ENCODE data around the gene ADGRG6. TPM values are rescaled to one million over a fixed set of nuclear protein-coding genes. Genes with fewer than 3 reads are reported as not detected.

Gene ADGRG6
- total RNA-seq, 1 experiment from 2014 or later, result 0.68 TPM

DNA sequence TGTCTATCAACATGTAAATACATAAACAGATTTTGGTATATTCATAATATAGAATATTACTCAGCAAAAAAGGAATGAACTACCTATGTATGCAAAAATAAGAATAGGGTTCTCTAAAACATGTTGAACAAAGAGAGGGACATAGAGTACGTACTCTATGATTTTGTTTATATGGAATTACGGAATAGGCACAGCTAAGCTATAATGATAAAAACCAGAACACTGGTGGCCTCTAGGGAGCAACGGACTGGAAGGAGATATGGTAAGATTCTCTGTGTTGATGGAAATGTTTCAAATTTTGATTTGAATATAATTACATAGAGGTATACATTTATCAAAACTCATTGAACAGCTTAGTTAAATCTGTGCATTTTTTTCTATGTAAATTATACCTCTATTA is 19.6 kb downstream of the ADGRG6 start:
- no peak for DNase-seq (ENCODE audit: low spot score)

DNA sequence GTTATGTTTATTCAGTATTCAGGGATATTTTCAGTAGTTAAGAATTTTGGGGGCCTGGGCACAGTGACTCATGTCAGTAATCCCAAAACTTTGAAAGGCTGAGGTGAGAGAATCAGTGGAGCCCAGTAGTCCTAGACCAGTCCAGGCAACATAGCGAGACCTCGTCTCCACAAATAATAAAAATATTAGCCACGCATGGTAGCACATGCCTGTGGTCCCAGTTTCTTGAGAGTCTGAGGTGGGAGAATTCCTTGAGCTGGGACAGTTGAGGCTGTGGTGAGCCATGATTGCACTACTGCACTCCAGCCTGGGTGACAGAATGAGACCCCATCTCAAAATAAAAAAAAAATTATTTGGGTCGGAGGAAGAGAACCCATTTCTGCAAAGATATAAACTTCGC is 20.3 kb downstream of the ADGRG6 start:
- DNase-seq (ENCODE audit: low spot score), result no peak

DNA sequence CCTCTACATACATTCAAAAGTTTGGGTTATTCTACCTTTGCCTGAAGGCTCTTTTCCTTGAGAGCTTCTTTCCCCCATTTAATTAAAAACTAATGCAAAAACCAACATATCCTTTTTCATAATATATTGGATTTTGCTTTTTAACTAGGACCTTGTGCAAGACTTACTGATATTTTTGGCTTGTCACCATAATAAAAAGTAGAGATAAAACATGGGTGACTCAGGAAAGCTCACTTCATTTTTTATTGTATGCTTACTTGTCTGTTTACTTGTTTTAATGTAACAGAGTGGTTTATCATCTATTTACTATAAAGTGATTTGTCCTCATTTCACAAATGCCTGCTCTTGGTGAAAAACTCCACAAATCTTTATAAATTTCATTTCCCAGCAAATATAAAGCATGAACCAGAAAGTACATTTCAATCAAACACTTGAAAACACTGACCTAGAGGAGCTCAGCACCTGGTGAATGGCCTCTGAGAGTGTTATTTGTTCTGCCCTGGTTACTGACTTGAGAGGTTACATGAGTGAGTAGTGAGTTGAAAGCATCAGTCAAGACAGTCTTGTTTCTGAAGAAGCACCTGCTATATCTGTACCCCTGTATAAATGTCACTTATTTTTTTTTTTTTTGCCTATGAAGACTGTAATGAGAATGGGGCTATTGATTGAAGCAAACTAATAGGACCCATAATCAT is 20.8 kb downstream of the ADGRG6 start:
- no peak for DNase-seq (ENCODE audit: low spot score)

DNA sequence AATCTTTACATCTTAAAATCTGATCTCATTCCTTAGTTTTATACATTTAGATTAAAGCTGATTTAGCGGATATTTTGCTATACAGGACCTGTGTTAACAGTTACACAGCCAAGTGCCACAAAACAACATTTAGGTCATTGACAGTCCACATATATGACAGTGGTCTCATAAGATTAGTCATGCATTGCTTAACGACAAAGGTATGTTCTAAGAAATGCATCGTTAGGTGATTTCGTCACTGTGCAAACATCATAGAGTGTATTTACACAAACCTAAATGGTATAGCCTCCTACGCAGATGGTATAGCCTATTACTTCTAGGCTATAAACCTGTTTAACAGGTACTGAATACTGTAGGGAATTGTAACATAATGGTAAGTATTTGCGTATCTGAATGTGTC is 21.6 kb downstream of the ADGRG6 start:
- DNase-seq (ENCODE audit: low spot score), result no peak

DNA sequence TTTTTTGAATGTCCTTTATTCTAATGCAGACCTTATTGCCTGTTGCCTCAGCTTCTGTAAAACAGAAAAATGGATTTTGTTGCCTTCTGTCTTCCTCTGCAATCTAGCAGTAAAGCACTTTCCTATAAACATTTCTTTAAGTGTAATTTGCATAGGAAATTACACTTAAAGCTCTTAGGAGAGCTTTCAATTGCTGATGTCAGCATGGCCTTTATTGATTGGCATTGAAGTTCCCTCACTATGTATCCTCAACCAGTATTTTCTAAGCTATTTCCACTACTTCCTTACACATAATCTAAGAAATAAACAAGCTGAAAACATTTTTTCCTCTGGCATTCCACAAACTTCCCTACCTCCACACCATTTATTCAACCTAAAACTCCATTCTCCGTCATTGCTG is 22.3 kb downstream of the ADGRG6 start:
- no peak for DNase-seq (ENCODE audit: low spot score)

DNA sequence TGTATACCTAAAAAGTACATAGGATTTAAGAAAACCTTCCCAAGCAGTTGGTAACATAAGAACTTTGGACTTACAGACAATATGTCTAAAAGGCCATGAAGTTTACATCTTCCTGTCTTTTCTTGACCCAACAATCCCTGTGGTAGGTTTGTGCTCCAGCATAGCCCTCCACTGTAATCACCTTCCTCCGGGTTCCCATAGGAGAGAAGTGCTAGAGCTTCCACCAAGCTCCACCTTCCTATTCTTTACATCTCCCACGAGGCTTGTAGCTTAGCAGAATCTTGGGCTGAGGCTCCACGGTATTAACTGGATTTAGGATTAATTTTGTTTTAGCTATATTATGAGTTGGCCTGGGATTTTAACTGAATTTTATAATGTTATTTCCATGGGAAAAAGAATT is 23.3 kb downstream of the ADGRG6 start:
- no peak for DNase-seq (ENCODE audit: low spot score)

DNA sequence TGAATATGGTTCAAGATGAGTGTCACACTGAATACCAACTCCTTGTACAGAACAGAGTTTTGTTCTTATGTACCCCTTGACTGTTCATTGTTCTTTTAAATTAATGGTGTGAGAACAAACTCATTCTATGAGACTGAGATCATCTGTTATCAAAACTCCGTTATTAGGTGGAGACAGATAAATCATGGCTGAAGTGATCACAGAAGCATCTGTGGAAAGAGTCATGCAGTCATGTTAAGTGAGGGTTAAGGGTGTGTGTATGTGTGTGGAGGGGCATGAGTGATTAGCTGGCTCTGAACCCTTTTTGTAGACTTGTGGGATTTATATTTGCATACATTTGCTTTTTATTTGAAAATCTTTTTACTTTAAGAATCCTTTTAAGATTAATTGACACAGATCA is 24.7 kb downstream of the ADGRG6 start:
- DNase-seq (ENCODE audit: low spot score), result no peak

DNA sequence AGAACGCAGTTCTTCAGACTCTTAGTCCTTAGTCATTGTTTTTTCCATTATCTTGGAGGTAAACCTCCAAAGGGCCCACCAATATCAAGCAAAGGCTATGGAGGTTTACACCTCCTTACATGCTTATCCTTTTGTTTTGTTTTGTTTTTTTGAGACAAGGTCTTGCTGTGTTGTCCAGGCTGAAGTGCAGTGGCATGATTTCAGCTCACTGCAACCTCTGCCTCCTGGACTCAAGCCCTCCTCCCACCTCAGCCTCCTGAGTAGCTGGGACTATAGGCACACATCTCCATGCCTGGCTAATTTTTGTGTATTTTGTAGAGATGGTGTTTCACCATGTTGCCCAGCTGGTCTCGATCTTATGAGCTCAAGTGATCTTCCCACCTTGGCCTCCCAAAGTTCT is 26.3 kb downstream of the ADGRG6 start:
- no peak for DNase-seq (ENCODE audit: low spot score)

DNA sequence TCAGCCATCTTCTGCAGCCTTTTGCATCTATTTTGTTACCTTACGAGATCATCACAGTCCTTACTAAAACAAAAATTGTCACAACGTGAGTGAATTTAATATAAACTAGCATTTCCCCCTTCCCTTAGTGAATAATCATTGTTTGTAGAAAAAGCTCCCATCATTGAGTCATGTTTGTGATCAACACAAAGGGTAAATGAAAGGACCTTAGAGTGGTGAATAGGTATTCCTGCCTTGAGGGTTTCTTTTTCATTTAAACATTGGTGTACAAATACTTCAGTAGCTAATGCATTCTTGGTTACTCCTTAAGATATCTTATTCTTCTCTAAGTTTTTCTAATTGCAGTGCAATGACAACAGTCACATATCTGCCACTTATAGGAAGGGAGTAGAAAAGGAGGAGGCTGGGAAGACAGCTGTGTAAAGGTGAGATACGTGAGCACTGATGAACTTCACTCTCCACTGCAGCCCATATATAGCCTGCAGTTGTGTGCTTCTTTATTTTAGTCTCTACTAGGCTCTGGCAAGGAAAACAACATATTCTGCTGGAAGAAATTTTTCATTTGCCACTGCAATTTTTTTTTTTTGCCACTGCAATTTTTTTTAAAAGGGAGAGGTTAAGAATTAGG is 27.8 kb downstream of the ADGRG6 start:
- DNase-seq (ENCODE audit: low spot score), result no peak

DNA sequence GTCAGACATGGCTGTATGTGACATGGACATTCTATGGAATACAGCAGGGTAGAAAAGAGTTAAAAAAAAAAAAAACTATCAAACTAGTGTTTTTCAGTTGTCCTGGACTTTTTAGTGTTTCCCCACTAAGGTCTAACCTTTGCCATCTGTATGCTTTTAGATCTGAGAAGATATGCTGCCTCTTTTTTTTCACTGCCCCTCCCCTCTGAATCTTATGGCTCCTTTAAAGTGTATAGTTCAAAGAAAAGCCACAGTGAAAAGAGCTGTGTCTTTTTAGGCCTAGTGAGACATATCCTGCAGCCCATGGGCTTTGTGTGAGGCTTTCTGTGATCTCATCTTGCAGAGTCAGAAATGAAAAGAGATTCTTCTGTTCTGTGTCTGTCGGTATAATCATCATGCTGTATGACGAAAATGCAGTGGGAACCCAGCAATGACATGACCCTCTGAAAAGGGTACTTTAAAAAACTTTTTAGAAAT is 29.3 kb downstream of the ADGRG6 start:
- DNase-seq (ENCODE audit: low spot score), result no peak

DNA sequence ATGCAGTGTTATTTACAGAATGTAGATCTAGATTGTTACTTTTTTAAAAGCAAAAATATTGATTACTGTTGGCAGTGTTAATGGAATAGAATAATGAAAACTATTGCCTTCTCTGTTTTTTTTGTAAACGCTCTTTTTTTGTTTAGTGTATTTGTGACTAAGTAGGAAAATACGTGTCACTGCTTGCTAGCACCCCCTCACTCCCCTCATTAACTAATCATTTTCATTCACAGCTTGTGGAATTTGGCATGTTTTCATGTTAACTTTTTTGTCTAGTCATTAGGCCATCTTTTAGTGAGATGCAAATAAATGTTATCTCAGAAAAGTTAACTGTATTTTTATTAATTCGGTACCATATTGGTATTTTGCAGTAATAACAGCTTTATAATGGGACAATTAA is 29.8 kb downstream of the ADGRG6 start:
- DNase-seq (ENCODE audit: low spot score), result no peak

DNA sequence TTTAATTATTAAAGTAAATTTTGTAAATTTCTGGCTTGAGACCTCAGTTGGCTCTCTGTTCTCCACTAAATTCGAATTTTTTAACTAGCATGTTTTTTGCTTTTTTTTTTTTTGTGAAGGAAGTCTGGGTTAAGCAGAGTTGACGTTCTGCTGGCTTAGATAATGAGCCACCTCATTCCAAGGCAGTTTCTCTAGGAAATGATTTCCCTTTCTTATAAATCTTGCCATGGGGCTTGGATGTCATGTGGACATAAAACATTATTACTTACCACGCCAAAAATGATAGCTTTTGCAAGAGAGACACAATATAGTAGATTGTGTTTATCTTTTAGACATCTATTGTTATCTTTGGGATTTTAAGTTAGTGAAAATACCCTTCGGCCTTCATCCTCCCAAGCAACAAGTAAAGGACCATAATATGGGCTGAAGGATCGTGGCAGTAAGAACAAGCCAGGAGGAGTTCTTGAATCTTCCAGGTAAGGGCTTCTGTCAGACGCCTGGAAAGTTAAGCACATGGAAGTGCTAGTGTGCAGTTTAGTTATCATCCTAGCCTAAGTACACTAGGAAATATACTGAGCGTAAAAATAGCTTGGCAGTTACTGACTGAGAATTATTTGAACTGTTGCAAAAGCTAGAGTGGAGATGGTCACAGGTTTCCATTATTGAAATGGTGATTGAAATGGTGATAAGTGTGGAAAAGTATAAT is 30.7 kb downstream of the ADGRG6 start:
- DNase-seq (ENCODE audit: low spot score), result no peak

DNA sequence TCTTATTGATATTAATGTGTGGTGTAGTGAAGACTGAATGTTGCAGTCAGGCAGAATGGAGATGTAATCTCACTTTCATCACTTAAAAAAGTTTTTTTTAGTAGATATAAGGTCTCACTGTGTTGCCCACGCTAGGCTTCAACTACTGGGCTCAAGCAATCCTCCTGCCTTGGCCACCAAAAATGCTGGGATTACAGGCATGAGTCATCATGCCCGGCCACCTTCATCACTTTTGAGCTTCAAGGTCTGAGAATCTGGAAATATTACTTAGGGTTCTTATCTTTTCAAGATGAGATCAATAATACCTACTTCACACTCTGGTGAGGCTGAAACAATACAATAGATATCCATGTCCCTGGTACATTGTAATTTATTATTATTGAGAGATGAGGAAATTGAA is 31.6 kb downstream of the ADGRG6 start:
- DNase-seq (ENCODE audit: low spot score), result no peak

DNA sequence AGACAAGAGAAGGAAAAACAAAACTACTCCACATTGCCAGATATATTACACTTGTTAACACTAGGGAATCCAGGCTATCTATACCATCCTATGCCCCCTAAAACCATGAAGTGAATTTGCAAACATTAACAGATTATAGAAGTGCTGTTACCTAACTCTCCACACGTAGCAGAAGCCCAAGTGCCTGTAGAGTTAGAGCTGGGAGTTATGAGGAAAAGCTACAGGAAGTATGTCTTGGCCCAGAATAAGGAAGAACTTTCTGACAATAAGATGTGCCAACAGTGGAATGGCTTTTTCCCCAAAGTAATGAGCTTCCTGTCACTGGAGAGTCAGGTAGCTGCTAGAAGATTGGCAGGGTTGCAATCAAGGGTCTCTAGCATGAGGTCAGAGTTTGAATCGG is 32.5 kb downstream of the ADGRG6 start:
- DNase-seq (ENCODE audit: low spot score), result no peak

DNA sequence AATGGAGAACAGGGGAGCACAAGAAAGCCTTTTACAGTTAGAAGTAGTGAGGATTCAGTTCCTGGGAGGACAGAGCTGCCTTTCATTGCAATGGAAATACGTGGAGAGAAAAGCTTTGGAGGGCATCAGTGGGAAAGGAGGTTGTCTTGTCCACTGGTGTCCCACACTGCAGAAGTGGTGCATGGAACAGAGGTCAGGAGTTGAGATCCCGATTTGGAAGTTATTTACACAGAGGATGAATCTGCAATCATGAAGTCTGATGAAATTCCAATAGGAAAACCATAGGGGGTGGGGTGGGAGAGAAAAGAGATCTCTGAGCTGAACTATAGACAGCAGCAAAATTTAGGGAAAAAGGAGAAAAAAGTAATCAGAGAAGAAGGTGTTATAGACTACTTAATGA is 33.6 kb downstream of the ADGRG6 start:
- DNase-seq (ENCODE audit: low spot score), result no peak

DNA sequence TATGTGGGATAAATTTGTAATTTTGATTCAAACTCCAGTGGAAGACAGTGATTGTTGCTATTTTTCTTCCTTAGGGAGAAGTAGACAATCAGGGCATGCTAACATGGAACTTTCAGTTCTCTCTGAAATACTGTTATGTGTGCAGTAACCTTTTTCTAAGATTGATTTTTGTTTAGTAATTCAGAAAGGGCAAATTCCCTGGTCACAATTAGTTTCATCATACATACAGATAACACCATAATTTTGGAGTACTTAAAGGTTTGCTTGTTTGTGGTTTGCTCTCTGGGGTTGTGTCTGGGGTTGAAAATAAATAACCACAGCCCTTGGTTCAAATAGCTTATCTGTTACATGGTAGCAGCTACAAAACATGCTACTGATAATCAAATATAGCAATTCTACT is 34.4 kb downstream of the ADGRG6 start:
- no peak for DNase-seq (ENCODE audit: low spot score)

DNA sequence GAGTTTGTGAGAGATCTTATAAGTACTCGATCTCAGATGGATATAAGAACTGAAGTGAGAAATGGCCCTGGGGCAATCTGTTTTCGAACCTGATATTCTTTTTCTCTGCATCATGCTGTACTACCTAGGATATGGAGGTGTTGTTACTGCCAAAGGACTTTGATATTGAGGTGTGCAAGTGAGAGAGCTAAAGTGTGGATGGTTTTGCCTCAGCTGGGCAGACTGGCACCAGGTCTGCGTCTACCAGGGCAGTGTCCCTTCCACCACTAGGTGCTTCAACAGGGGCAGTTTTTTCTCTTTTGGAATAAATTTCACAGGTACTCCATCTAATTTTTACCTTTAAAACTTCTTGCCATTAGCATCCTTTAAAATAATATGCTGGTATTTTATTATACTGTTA is 35.0 kb downstream of the ADGRG6 start:
- no peak for DNase-seq (ENCODE audit: low spot score)

DNA sequence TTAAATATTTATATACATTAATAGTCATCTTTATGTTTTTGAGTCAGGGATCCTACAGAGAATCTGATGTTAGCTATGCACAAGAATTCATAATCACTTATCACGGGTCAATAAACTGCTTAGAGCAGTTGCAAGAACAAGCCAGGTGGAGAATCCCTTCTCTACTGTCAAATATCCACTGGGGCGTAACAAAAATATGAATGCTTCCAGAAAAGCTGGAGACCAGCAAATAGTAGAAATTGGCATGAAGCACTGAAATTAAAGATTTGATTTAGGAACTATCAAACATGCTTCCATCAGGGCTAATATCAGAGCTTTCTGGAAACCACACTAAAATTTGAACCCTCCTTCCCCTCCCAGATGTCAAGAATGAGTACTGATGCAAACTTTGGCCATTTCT is 37.3 kb downstream of the ADGRG6 start:
- no peak for DNase-seq (ENCODE audit: low spot score)

DNA sequence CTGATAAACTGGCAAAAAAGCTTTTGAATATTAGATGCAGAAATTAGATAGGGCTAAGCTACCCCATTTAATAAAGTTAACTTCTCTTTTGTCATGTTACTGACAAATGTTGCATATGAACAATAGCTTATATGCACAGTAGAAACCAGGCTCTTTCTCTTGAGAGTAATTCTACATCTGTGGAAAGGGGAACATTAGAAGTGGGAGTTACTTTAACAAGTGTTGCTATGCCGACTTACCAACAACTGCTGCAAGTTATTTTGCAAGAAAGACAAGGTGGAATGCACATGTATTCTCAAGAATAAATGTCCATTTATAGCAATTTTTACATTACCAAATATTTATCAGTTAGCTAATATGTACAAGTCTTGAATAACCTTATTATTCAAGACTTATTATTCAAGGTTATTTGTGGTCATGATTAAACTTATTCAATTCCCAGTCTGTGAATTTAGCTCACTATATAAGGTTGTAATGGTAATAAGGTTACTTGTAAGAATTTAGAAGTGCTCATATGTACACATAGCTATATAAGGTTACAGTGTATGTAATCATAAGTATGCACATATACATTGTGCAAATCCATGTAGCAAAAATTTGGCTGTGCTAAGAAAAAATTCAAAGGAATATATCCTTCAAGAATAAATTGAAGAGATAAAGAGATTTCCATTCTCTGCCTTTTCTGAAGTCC is 38.3 kb downstream of the ADGRG6 start:
- DNase-seq (ENCODE audit: low spot score), result no peak

DNA sequence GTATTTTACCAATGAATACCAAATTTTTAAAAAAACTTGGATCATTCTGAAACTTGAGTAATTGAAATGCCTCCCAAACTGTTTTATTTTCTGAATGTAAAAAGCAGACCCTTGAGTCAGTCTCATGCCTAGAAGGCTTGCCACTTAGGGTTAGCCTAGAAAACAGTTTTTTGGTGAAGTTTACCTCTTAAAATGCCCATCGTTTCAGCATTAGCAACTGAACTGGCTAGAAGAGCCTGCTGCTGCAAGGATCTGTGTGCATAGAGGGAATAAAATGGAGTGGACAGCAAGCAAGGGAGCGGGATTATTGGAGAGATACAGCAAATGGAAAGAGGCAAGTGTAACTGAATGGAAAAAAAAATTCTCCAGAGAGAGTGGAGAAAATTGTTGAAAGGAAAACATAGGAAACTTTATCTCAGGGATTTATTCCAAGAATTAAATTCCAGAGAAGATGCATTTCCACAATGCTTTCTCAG is 40.1 kb downstream of the ADGRG6 start:
- DNase-seq (ENCODE audit: low spot score), result no peak

DNA sequence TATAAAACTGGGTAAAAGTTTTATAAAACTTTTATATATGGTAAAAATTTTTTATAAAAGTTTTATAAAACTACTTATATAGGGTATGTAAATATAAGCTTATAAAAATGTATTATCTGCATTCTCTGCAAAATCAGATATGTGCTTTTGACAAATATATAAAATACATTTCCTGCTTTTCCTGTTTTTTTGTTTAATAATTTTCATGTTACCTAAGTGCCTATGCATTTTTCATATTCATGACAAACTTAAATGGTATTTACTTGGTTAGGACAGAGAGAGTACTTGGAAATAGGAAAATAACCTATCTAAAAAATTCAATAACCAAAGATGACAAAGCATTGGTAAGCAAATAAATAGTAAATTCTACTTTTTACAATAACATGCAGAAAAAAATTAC is 41.2 kb downstream of the ADGRG6 start:
- no peak for DNase-seq (ENCODE audit: low spot score)

DNA sequence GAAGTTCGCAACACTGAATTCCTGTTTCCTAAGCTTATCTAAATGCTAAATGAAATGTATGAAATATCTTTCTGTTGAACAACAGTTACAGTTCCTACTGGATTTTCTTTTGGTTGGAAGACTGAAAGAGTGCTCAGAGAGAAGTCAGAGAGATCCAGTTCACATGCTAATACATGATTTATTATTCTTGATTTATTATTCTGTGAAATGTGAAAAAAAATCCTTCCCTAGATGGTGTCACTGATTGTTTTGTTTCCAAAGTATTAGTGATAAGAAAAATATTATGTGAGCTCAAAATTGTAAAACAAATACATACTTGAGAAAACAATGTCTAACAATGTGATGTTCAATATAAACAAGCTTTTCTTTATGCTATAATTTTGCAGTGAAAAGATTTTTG is 42.1 kb downstream of the ADGRG6 start:
- no peak for DNase-seq (ENCODE audit: low spot score)
